Measurements from ENCODE around the gene KRTAP2-1.
"Not testable (repeated sequence)": the region's sequence is repeated elsewhere in the genome, so short reads cannot be mapped to it uniquely, and the experiment has no call there.

Gene KRTAP2-1

DNA sequence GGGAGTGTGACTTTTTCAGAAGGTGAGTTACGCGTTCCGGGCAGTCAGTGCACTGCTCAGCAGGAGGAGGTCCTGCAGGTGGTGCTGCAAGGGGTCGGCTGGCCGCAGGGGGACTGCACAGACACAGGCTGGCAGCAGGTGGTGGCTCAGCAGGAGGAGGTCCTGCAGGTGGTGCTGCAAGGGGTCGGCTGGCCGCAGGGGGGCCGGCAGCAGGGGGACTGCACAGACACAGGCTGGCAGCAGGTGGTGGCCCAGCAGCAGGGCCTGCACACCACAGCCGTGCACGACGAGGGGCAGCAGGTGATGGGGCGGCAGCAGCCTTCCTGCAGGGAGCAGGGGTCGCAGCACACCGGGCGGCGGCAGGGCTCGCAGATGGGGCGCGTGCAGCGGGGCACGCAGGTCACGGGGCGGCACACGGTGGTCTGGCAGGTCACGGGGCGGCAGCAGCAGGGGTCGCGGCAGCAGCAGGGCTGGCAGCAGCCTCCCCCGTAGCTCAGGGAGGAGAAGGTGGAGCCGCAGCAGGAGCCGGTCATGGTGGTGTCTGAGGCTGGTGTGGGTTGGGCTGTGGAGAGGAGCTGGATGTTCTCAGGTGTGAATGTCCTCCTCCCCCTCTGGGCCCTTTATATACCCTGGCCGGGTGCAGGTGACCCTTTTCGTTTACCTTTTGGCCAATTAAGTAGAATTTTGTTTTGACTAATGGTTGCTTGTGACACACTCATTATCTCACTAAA, at the start of gene KRTAP2-1:
KRTAP2-1 (minus strand) TSS at position 582 of the 731 bp plus-strand sequence; CDS start at position 533, 49 bp downstream.
- not testable (repeated sequence) for H3K4me3 ChIP-seq (ENCODE audit: low read depth, low read length); DNase-seq (ENCODE audit: low read depth)

GRCh38 chr17:41096055-41096454, 48.9 kb upstream of the KRTAP2-1 start:
- H3K4me3 ChIP-seq (ENCODE audit: low read depth, low read length), result no peak overlapping the region
- DNase-seq (ENCODE audit: low read depth), result no peak
- no peak for TF ChIP-seq CTCF (IDR thresholded peaks at IDR 0.05; ENCODE audit: insufficient read depth, low read depth, low read length, missing control alignments)

DNA sequence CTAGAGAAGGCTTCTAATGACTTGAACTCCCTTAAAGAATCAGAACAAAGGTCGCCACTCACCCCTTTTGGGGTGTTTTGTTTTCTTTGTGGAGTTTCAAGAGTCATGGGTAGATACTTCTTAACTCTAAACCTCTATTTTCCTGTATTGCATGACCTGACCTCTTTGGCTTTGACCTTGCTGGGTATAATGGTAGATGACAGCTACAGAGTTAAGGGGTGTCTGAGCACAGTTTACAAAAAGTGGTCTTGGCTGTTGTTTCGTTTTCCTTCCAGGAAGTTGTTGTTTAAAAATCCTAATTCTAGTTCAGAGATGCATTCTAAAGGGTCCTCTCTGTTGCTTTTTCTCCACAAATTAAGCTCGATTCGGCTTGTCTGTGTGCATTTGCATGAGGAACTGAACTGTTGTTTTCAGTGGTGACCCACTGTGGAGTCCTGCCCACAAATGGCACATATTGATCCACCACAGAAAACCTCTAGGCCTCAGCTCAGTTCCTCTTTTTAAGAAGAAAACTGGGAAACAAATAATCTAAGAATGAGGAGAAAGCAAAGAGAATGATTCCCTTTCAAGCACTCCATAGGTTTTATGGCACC, 41.7 kb upstream of the KRTAP2-1 start:
- not testable (repeated sequence) for DNase-seq (ENCODE audit: low read depth); H3K4me3 ChIP-seq (ENCODE audit: low read depth, low read length)

GRCh38 chr17:41084100-41084856, 37.2 kb upstream of the KRTAP2-1 start, which contains the start of gene KRTAP4-7:
Gene KRTAP4-7 (plus strand): TSS chr17:41084150. CDS start chr17:41084207, 57 bp downstream.
- not testable (repeated sequence) for H3K4me3 ChIP-seq (ENCODE audit: low read depth, low read length); DNase-seq (ENCODE audit: low read depth)

- not testable (repeated sequence) for H3K4me3 ChIP-seq (ENCODE audit: low read depth, low read length); DNase-seq (ENCODE audit: low read depth)
Measured at GRCh38 chr17:41083427-41083826, 36.3 kb upstream of the KRTAP2-1 start.

- TF ChIP-seq CTCF (IDR thresholded peaks at IDR 0.05; ENCODE audit: insufficient read depth, low read depth, low read length, missing control alignments), result no peak
- no peak overlapping the region for H3K4me3 ChIP-seq (ENCODE audit: low read depth, low read length)
- no peak for DNase-seq (ENCODE audit: low read depth)
Measured at GRCh38 chr17:41082626-41083025, 35.5 kb upstream of the KRTAP2-1 start.

GRCh38 chr17:41076788-41077187, 29.7 kb upstream of the KRTAP2-1 start:
- DNase-seq (ENCODE audit: low read depth), result no peak
- H3K4me3 ChIP-seq (ENCODE audit: low read depth, low read length), result no peak overlapping the region
- no peak for TF ChIP-seq CTCF (IDR thresholded peaks at IDR 0.05; ENCODE audit: insufficient read depth, low read depth, low read length, missing control alignments)

- TF ChIP-seq CTCF (IDR thresholded peaks at IDR 0.05; ENCODE audit: insufficient read depth, low read depth, low read length, missing control alignments), result no peak
- no peak for DNase-seq (ENCODE audit: low read depth)
- H3K4me3 ChIP-seq (ENCODE audit: low read depth, low read length), result no peak overlapping the region
Measured at GRCh38 chr17:41073676-41074075, 26.6 kb upstream of the KRTAP2-1 start.
